ENCODE data around the gene LRRC7. TPM values are rescaled to one million over a fixed set of nuclear protein-coding genes. Genes with fewer than 3 reads are reported as not detected.

Gene LRRC7
- total RNA-seq, 1 experiment from 2014 or later = not detected

- intact Hi-C loops (cut with micrococcal nuclease; ENCODE audit: unreplicated experiment) = no loop called here
- no TSS peak for BruUV-seq (replicated peaks)
- no peak for DNase-seq (ENCODE audit: low read depth, low spot score)
- Histone ChIP-seq H3K36me3 (ENCODE audit: control insufficient read depth, insufficient read depth, low read length) (no peaks in the 10 kb centered on the region), H3K9me3 (ENCODE audit: control insufficient read depth, insufficient read depth, low read depth, low read length) (no peaks in the 10 kb centered on the region), H3K27me3 (ENCODE audit: control insufficient read depth, insufficient read depth, low read length) (no peaks in the 10 kb centered on the region), H3K4me3 (ENCODE audit: low read depth in 2 of 2, low read length in 2 of 2) (no peak overlapping the region), H3K27ac (ENCODE audit: low read length) (no peak overlapping the region), H3K4me1 (ENCODE audit: control insufficient read depth, insufficient read depth, low read length) (no peaks in the 10 kb centered on the region)
- in situ Hi-C loops (cut with HindIII; ENCODE audit: low pct_unique_long_range_greater_than_20kb, low sequenced_read_pairs) = no loop called here
- ChIA-PET POLR2A (no interaction called here), CTCF (no interaction called here)
- ATAC-seq = no peak
- TF ChIP-seq REST (IDR thresholded peaks at IDR 0.05; ENCODE audit: insufficient read depth in 1 of 2, low read depth in 2 of 2, low read length in 1 of 2) = no peak
- no peak for TF ChIP-seq TCF7L2 (IDR thresholded peaks at IDR 0.05; ENCODE audit: low read depth, low read length)
- no peak for TF ChIP-seq POLR2AphosphoS5 (IDR thresholded peaks at IDR 0.05; ENCODE audit: low read depth, low read length)
Observed at GRCh38 chr1:70041317-70042045, 473.8 kb downstream of the LRRC7 start.

GRCh38 chr1:70042090-70042731 is 474.5 kb downstream of the LRRC7 start:
- H3K4me1 ChIP-seq (ENCODE audit: control insufficient read depth, insufficient read depth, low read length) = no peaks in the 10 kb centered on the region
- DNase-seq (ENCODE audit: low read depth, low spot score) = no peak
- TF ChIP-seq CTCF (IDR thresholded peaks at IDR 0.05) (no peak), TCF7L2 (IDR thresholded peaks at IDR 0.05; ENCODE audit: low read depth, low read length) (no peak)
- H3K27ac ChIP-seq (ENCODE audit: low read length) = no peak overlapping the region
- no peak for ATAC-seq
- no TSS peak for BruUV-seq (replicated peaks)
- H3K9me3 ChIP-seq (ENCODE audit: control insufficient read depth, insufficient read depth, low read depth, low read length) = no peaks in the 10 kb centered on the region
- ChIA-PET CTCF (no interaction called here), POLR2A (no interaction called here)
- no peak overlapping the region for H3K4me3 ChIP-seq (ENCODE audit: low read depth in 2 of 2, low read length in 2 of 2)
- H3K36me3 ChIP-seq (ENCODE audit: control insufficient read depth, insufficient read depth, low read length) = no peaks in the 10 kb centered on the region
- H3K27me3 ChIP-seq (ENCODE audit: control insufficient read depth, insufficient read depth, low read length) = no peaks in the 10 kb centered on the region
- in situ Hi-C loops (cut with HindIII; ENCODE audit: low pct_unique_long_range_greater_than_20kb, low sequenced_read_pairs) = no loop called here
- intact Hi-C loops (cut with micrococcal nuclease; ENCODE audit: unreplicated experiment) = no loop called here

GRCh38 chr1:70043804-70044203 is 476.1 kb downstream of the LRRC7 start:
- Histone ChIP-seq H3K4me1 (ENCODE audit: control insufficient read depth, insufficient read depth, low read length) (no peaks in the 10 kb centered on the region), H3K4me3 (ENCODE audit: low read depth in 2 of 2, low read length in 2 of 2) (no peak overlapping the region), H3K9me3 (ENCODE audit: control insufficient read depth, insufficient read depth, low read depth, low read length) (no peaks in the 10 kb centered on the region), H3K27me3 (ENCODE audit: control insufficient read depth, insufficient read depth, low read length) (no peaks in the 10 kb centered on the region), H3K27ac (ENCODE audit: low read length) (no peak overlapping the region), H3K36me3 (ENCODE audit: control insufficient read depth, insufficient read depth, low read length) (no peaks in the 10 kb centered on the region)
- TF ChIP-seq TCF7L2 (IDR thresholded peaks at IDR 0.05; ENCODE audit: low read depth, low read length) (no peak), CTCF (IDR thresholded peaks at IDR 0.05) (no peak), SIN3A (IDR thresholded peaks at IDR 0.05; ENCODE audit: borderline replicate concordance, insufficient read depth, low read depth, low read length) (no peak), POLR2AphosphoS5 (IDR thresholded peaks at IDR 0.05; ENCODE audit: low read depth, low read length) (no peak), REST (IDR thresholded peaks at IDR 0.05; ENCODE audit: insufficient read depth in 1 of 2, low read depth in 2 of 2, low read length in 1 of 2) (no peak)
- intact Hi-C loops (cut with micrococcal nuclease; ENCODE audit: unreplicated experiment) (no loop called here), in situ Hi-C loops (cut with HindIII; ENCODE audit: low pct_unique_long_range_greater_than_20kb, low sequenced_read_pairs) (no loop called here)
- ChIA-PET CTCF (no interaction called here), POLR2A (no interaction called here)
- ATAC-seq = no peak
- no TSS peak for BruUV-seq (replicated peaks)
- DNase-seq (ENCODE audit: low read depth, low spot score) = no peak

All from Panc1 (cell line).